Measurements from ENCODE around the gene CFB. TPM values are rescaled to one million over a fixed set of nuclear protein-coding genes. Genes with fewer than 3 reads are reported as not detected.

The CFB gene
- total and polyA plus RNA-seq, 9 of the 15 experiments (the other 6 are each of a cell fraction or from before 2014, with no cell fraction given), result 0.08 to 0.91 (median 0.22) TPM; not detected in 4

- intact Hi-C loops (cut with micrococcal nuclease), result no loop called here
- Histone ChIP-seq H3K4me3 (no peak overlapping the region), H4K20me1 (replicated peaks; ENCODE audit: control insufficient read depth, insufficient read depth, low read length) (no peaks in the 10 kb centered on the region), H3K4me2 (ENCODE audit: insufficient read depth, low read length) (no peak overlapping the region), H3K9me1 (ENCODE audit: control insufficient read depth, insufficient read depth, low read length) (no peaks in the 10 kb centered on the region), H3K36me3 (ENCODE audit: control insufficient read depth, insufficient read depth, low read length) (no peaks in the 10 kb centered on the region), H3K27me3 (ENCODE audit: control insufficient read depth in 2 of 2, insufficient read depth in 2 of 2, low read length in 2 of 2) (peaks cover 5 to 7% of the 10 kb centered on the region in 2 experiments; a peak in 2 of 5 replicates), H2AFZ (ENCODE audit: low read depth, low read length) (no peak overlapping the region), H3K27ac (ENCODE audit: extremely low read depth, low read depth, low read length) (no peak overlapping the region), H3K79me2 (ENCODE audit: control insufficient read depth, insufficient read depth, low read length) (no peaks in the 10 kb centered on the region), H3K9me3 (replicated peaks; ENCODE audit: control insufficient read depth, insufficient read depth, low read depth, low read length) (peaks cover 7% of the 10 kb centered on the region), H3K9ac (ENCODE audit: insufficient read depth in 1 of 2, low read depth in 2 of 2, low read length in 2 of 2) (no peak overlapping the region), H3K4me1 (replicated peaks in 1 of 2; ENCODE audit: control insufficient read depth in 2 of 2, insufficient read depth in 2 of 2, low read length in 2 of 2) (peaks cover 6 to 10% of the 10 kb centered on the region in 2 experiments; a peak in 4 of 5 replicates)
- ChIA-PET POLR2A (no interaction called here), CTCF (ENCODE audit: low intra/inter-chr PET ratio) (no interaction called here)
- DNase-seq (ENCODE audit: extremely low read depth in 1 of 4, low spot score in 3 of 4), result no peak
- WGBS (ENCODE audit: insufficient coverage, low coverage, missing lambda C conversion rate), result 74% methylated on average over 9 of the region's 9 CpGs
- FAIRE-seq, result no peak
- ATAC-seq, result no peak; the same call in 1 of the 3 replicates
- in situ Hi-C loops (cut with MboI), result no loop called here
- BruUV-seq (replicated peaks), result no TSS peak
- 0 out of 2 replicates have a peak, but pooled peaks have one; percentile 7 for TF ChIP-seq CEBPG (CRISPR knock-in tag; IDR thresholded peaks at IDR 0.05)
- no peak for TF ChIP-seq CEBPG (tag; conservative IDR thresholded peaks at IDR 0.05 in 1 of 2, IDR thresholded peaks at IDR 0.05 in 1 of 2)
- peak; percentile 19; the same call in 1 of the 2 replicates for TF ChIP-seq USF1 (CRISPR knock-in tag; IDR thresholded peaks at IDR 0.05)
- TF ChIP-seq SPI1 (IDR thresholded peaks at IDR 0.05; ENCODE audit: borderline replicate concordance, low read depth, low read length), result peak; percentile 43; the same call in 1 of the 2 replicates
- no peak for TF ChIP-seq SIN3A (IDR thresholded peaks at IDR 0.05; ENCODE audit: borderline replicate concordance in 2 of 2, control insufficient read depth in 1 of 2, low read depth in 2 of 2, low read length in 2 of 2)
- TF ChIP-seq ZBTB40 (IDR thresholded peaks at IDR 0.05), result no peak
- TF ChIP-seq ZBTB40 (CRISPR knock-in tag; IDR thresholded peaks at IDR 0.05), result no peak
- no peak for TF ChIP-seq TEAD4 (IDR thresholded peaks at IDR 0.05; ENCODE audit: low read length)
- 0 out of 2 replicates have a peak, but pooled peaks have one; percentile 15 for TF ChIP-seq TEAD4 (CRISPR knock-in tag; IDR thresholded peaks at IDR 0.05; ENCODE audit: borderline replicate concordance)
These were observed 17.3 kb upstream of the CFB start for GRCh38 chr6:31928672-31928939.
